GM12878 (cell line): Measurements from ENCODE around the gene NOXA1. TPM values are rescaled to one million over a fixed set of nuclear protein-coding genes. Genes with fewer than 3 reads are reported as not detected.

Source experiments
- ATAC-seq: fragments of 200-7000 bp; cut with Tn5 transposase; 3 replicates; pipeline ENCODE4 v1.9.1; 2020; ENCODE audit warnings: mild to moderate bottlenecking, moderate library complexity
- BruUV-seq: library from RNA; stranded (reverse); fragments of 400-500 nt; replicated peaks from 2 replicates; lab custom pipeline; 2021; lab: Mats Ljungman, UMichigan
- CTCF ChIA-PET: fragments of 300-600 bp; sonication (Branson Sonifier 250); formaldehyde crosslinking; extraction: SDS; loops from one replicate; lab custom pipeline; 2021; ENCODE audit warnings: inconsistent platforms; lab: Yijun Ruan, JAX
- POLR2A ChIA-PET: fragments of 350-600 bp; formaldehyde crosslinking; extraction: SDS; loops from one replicate; lab custom pipeline; 2021; ENCODE audit warnings: inconsistent platforms; lab: Charles Lee
- RAD21 ChIA-PET: fragments of 300-600 bp; sonication (Branson Sonifier 250); formaldehyde crosslinking; loops from one replicate; lab custom pipeline; 2023; ENCODE audit warnings: antibody characterized with exemption; ENCODE audit not compliant: unreplicated experiment; lab: Charles Lee
- SMC1A ChIA-PET: fragments of 300-600 bp; sonication (Branson Sonifier 250); formaldehyde crosslinking; loops from one replicate; lab custom pipeline; 2023; ENCODE audit not compliant: unreplicated experiment, uncharacterized antibody; lab: Charles Lee
- DNase-seq: peaks from one replicate; pipeline ENCODE4 v3.0.0-alpha.2; 2011; ENCODE audit warnings: low read depth, low spot score
- FAIRE-seq: peaks from 3 replicates; lab custom pipeline; 2011; peaks lifted over from hg19 to GRCh38; lab: Jason Lieb, UNC
- H2AFZ ChIP-seq: 2 replicates; pipeline ENCODE4 v1.6.0; 2011; ENCODE audit warnings: low read depth, low read length, control low read depth; ENCODE audit not compliant: control insufficient read depth
- H3K27ac ChIP-seq: 2 replicates; pipeline ENCODE4 v1.5.1; 2011; ENCODE audit warnings: control low read depth; ENCODE audit not compliant: control insufficient read depth, insufficient read depth
- H3K27me3 ChIP-seq, 2 experiments: replicated peaks in 1 of 2; 2 replicates each; pipeline versions ENCODE4 v1.6.0 to v1.6.1; 2011; ENCODE audit warnings: low read length in 1 of 2; ENCODE audit not compliant: control insufficient read depth in 2 of 2, insufficient read depth in 2 of 2
- H3K36me3 ChIP-seq, 2 experiments: 2 replicates each; pipeline ENCODE4 v1.5.1; 2011; ENCODE audit warnings: low read length in 1 of 2; ENCODE audit not compliant: control insufficient read depth in 2 of 2, insufficient read depth in 2 of 2
- H3K4me1 ChIP-seq: 2 replicates; pipeline ENCODE4 v1.6.1; 2011; ENCODE audit warnings: mild to moderate bottlenecking, low read length, moderate library complexity, mixed read lengths; ENCODE audit not compliant: control insufficient read depth, insufficient read depth
- H3K4me2 ChIP-seq: 2 replicates; pipeline ENCODE4 v1.6.0; 2011; ENCODE audit warnings: control low read depth; ENCODE audit not compliant: control insufficient read depth, insufficient read depth
- H3K4me3 ChIP-seq: fragments of 200-600 bp; sonication (generic); 2 replicates; pipeline ENCODE4 v1.5.1; 2016
- H3K79me2 ChIP-seq: 2 replicates; pipeline ENCODE4 v1.6.0; 2011; ENCODE audit warnings: low read length; ENCODE audit not compliant: control insufficient read depth, insufficient read depth
- H3K9ac ChIP-seq: 2 replicates; pipeline ENCODE4 v1.8.0; 2011; ENCODE audit warnings: low read length, control low read depth, mixed read lengths; ENCODE audit not compliant: control insufficient read depth, insufficient read depth
- H3K9me3 ChIP-seq: replicated peaks from 3 replicates; pipeline ENCODE4 v1.5.1; 2011; ENCODE audit warnings: mild to moderate bottlenecking, low read length; ENCODE audit not compliant: control insufficient read depth, insufficient read depth
- H4K20me1 ChIP-seq: 2 replicates; pipeline ENCODE4 v1.6.0; 2011; ENCODE audit not compliant: control insufficient read depth, insufficient read depth
- BRCA1 ChIP-seq: IDR thresholded peaks from 2 replicates; pipeline ENCODE4 v1.6.1; 2011; ENCODE audit warnings: low read depth, low read length, improper control_type of control experiment
- CBX5 ChIP-seq: sonication (generic); IDR thresholded peaks from 2 replicates; pipeline ENCODE4 v1.6.1; 2016; ENCODE audit warnings: low read depth, moderate library complexity, mild to moderate bottlenecking, inconsistent platforms
- CEBPZ ChIP-seq: fragments of 150-350 bp; IDR thresholded peaks from 2 replicates; pipeline ENCODE4 v1.6.1; 2016; ENCODE audit warnings: low read depth, low read length
- CREB1 ChIP-seq: IDR thresholded peaks from 2 replicates; pipeline ENCODE4 v1.6.1; 2012; ENCODE audit warnings: low read depth, mild to moderate bottlenecking, inconsistent platforms
- CREM ChIP-seq: IDR thresholded peaks from 2 replicates; pipeline ENCODE4 v1.6.1; 2014; ENCODE audit warnings: antibody characterized with exemption, low read depth
- FOXK2 ChIP-seq: fragments of 450-650 bp; IDR thresholded peaks from 2 replicates; pipeline ENCODE4 v1.6.1; 2017; ENCODE audit warnings: mild to moderate bottlenecking, moderate library complexity
- MXI1 ChIP-seq: fragments of 150-350 bp; IDR thresholded peaks from 2 replicates; pipeline ENCODE4 v1.6.1; 2011; ENCODE audit warnings: low read depth, mild to moderate bottlenecking, inconsistent platforms, low read length, improper control_type of control experiment
- MYC ChIP-seq: IDR thresholded peaks from 2 replicates; pipeline ENCODE4 v1.6.1; 2011; ENCODE audit warnings: mild to moderate bottlenecking, low read length, moderate library complexity, inconsistent platforms; ENCODE audit not compliant: insufficient read depth, insufficient replicate concordance, insufficient read length, severe bottlenecking
- NR2F1 ChIP-seq: fragments of 450-650 bp; conservative IDR thresholded peaks from 2 replicates; pipeline ENCODE4 v1.6.1; 2017; ENCODE audit warnings: mild to moderate bottlenecking
- NRF1 ChIP-seq: conservative IDR thresholded peaks from 2 replicates; pipeline ENCODE4 v1.6.1; 2011; ENCODE audit warnings: mild to moderate bottlenecking, low read depth, low read length, improper control_type of control experiment
- RAD51 ChIP-seq: fragments of 450-650 bp; IDR thresholded peaks from 2 replicates; pipeline ENCODE4 v1.6.1; 2016; ENCODE audit warnings: moderate library complexity, mild to moderate bottlenecking, inconsistent platforms
- SREBF1 ChIP-seq: IDR thresholded peaks from 2 replicates; pipeline ENCODE4 v1.6.1; 2012; ENCODE audit warnings: mild to moderate bottlenecking, low read length
- STAT1 ChIP-seq: fragments of 450-650 bp; conservative IDR thresholded peaks from 2 replicates; pipeline ENCODE4 v1.6.1; 2014; ENCODE audit warnings: antibody characterized with exemption, mild to moderate bottlenecking
- TBL1XR1 ChIP-seq: IDR thresholded peaks from 2 replicates; pipeline ENCODE4 v1.6.1; 2012; ENCODE audit warnings: low read depth, low read length, improper control_type of control experiment
- USF2 ChIP-seq: IDR thresholded peaks from 2 replicates; pipeline ENCODE4 v1.6.1; 2011; ENCODE audit warnings: low read depth, low read length, improper control_type of control experiment, borderline replicate concordance
- ZBTB11 ChIP-seq: fragments of 450-650 bp; formaldehyde crosslinking; IDR thresholded peaks from 2 replicates; pipeline ENCODE4 v1.5.0; 2022; ENCODE audit warnings: mild to moderate bottlenecking, missing genetic modification characterization
- WGBS: methylation state at CpG from one replicate; pipeline ENCODE4 v1.1.6; 2016; ENCODE audit warnings: low lambda C conversion rate; ENCODE audit not compliant: insufficient replicate concordance, insufficient coverage; ENCODE audit errors: missing lambda C conversion rate; 5-methylcytosine and 5-hydroxymethylcytosine counted together
- in situ Hi-C: fragments of 300-500 bp; cut with MboI; formaldehyde crosslinking; loops from 9 replicates; pipeline ENCODE4 v1.14.3; 2018; ENCODE audit warnings: mixed read lengths
- intact Hi-C: fragments of 100-400 bp; cut with micrococcal nuclease; formaldehyde crosslinking; loops from one replicate; pipeline ENCODE4 v1.14.2; 2022; ENCODE audit not compliant: unreplicated experiment
- polyA plus RNA-seq, 11 experiments: library from polyadenylated mRNA; depleted of rRNA in 4 of 11; unstranded in 6 of 11; stranded (reverse) in 5 of 11; fragments of >200 nt; fragmentation: Nextera tagmentation in 4 of 11; fragmentation: Illumina TruSeq in 1 of 11; extraction: Ambion mirVana in 4 of 11; extraction: Trizol in 1 of 11; gene quantifications; 1 replicate in 1 of 11; 2 replicates in 10 of 11; pipeline versions ENCODE4 v1.2.1 to v1.2.3, GENCODE V29; 2011 to 2016; ENCODE audit warnings: inconsistent platforms in 2 of 11, missing spikeins in 2 of 11, low read depth in 1 of 11
- total RNA-seq, 4 experiments: library from RNA; depleted of rRNA in 3 of 4; stranded (reverse); fragments of >200 nt in 3 of 4; fragmentation: Illumina TruSeq in 1 of 4; extraction: Trizol in 1 of 4; gene quantifications; 2 replicates each; pipeline versions ENCODE4 v1.2.1 to v1.2.3, GENCODE V29; 2013 to 2021

NOXA1 gene
- total and polyA plus RNA-seq, 10 of the 15 experiments (the other 5 are each of a cell fraction or from before 2014, with no cell fraction given): 0.08 to 0.20 TPM; not detected in 8

GRCh38 chr9:137411645-137412380, 11.4 kb upstream of the NOXA1 start:
- Histone ChIP-seq H3K27me3 (no peaks in the 10 kb centered on the region), H3K27ac (peak overlapping the region; percentile 62), H3K4me2 (peak overlapping the region; percentile 78), H3K4me3 (peak overlapping the region; percentile 38; the same call in 1 of the 2 replicates), H3K4me1 (peaks cover 29% of the 10 kb centered on the region), H3K9ac (no peak overlapping the region; the same call in 1 of the 2 replicates), H2AFZ (no peak overlapping the region), H3K79me2 (peaks cover 2% of the 10 kb centered on the region), H4K20me1 (no peaks in the 10 kb centered on the region), H3K36me3 (no peaks in the 10 kb centered on the region), H3K9me3 (no peaks in the 10 kb centered on the region)
- FAIRE-seq (peak; percentile 70), ATAC-seq (peak; percentile 72), DNase-seq (peak; percentile 43)
- BruUV-seq: no TSS peak
- in situ Hi-C loops: no loop called here
- SMC1A ChIA-PET: interaction anchor here (0.8 to 1.3 kb wide), 2 partner anchors 10 to 109 kb away, joined by 3 to 4 read pairs; partner anchors contain the start of gene NRARP
- POLR2A ChIA-PET: interaction anchor here (1.7 kb wide), 1 partner anchor 96 kb away, joined by 4 read pairs; no protein-coding TSS in a partner anchor
- CTCF ChIA-PET: interaction anchor here (1.2 to 1.3 kb wide), 2 partner anchors 11 to 110 kb away, joined by 4 to 5 read pairs; partner anchors contain the start of genes EXD3, NOXA1 and NRARP
- intact Hi-C loops: no loop called here
- RAD21 ChIA-PET: interaction anchor here (1.6 kb wide), 1 partner anchor 11 kb away, joined by 4 read pairs; the partner anchor contains the start of gene EXD3
- 2% methylated on average over 19 of the region's 30 CpGs for WGBS
- TF ChIP-seq NR2F1: peak; percentile 78
- TF ChIP-seq SREBF1: no peak
- no peak for TF ChIP-seq BRCA1
- peak; percentile 39; the same call in 1 of the 2 replicates for TF ChIP-seq TBL1XR1
- no peak for TF ChIP-seq NRF1
- TF ChIP-seq MYC: no peak
- TF ChIP-seq USF2: no peak
- no peak for TF ChIP-seq RAD51
- TF ChIP-seq MXI1: 0 out of 2 replicates have a peak, but pooled peaks have one; percentile 25
- peak; percentile 17; the same call in 1 of the 2 replicates for TF ChIP-seq CREM
- no peak for TF ChIP-seq CEBPZ
- TF ChIP-seq CREB1: no peak
- TF ChIP-seq CBX5: no peak
- no peak for TF ChIP-seq STAT1
- TF ChIP-seq ZBTB11 (CRISPR knock-in tag): no peak
- TF ChIP-seq FOXK2: no peak
